MCF 10A (cell line): Measurements from ENCODE around the gene PFN1. TPM values are rescaled to one million over a fixed set of nuclear protein-coding genes. Genes with fewer than 3 reads are reported as not detected.

Experiments
- BruUV-seq: library from RNA; stranded (reverse); fragments of 400-500 nt; replicated peaks from 2 replicates; lab custom pipeline; 2021; lab: Mats Ljungman, UMichigan
- CTCF ChIA-PET: fragments of 300-600 bp; sonication (Branson Sonifier 250); formaldehyde crosslinking; extraction: SDS; loops from one replicate; lab custom pipeline; 2021; ENCODE audit warnings: antibody characterized with exemption, inconsistent platforms; lab: Yijun Ruan, JAX
- POLR2A ChIA-PET: fragments of 300-600, 350-650 bp; sonication (Branson Sonifier 250); formaldehyde crosslinking; extraction: SDS; loops from one replicate; lab custom pipeline; 2020; ENCODE audit warnings: antibody characterized with exemption, inconsistent platforms; lab: Yijun Ruan, JAX
- DNase-seq: peaks from one replicate; pipeline ENCODE4 v3.0.0-alpha.2; 2018; ENCODE audit not compliant: unreplicated experiment
- H3K27ac Mint-ChIP-seq: one replicate; pipeline ENCODE4 v1.8.0; 2022; ENCODE audit warnings: mild to moderate bottlenecking, low read depth, mixed read lengths; ENCODE audit not compliant: unreplicated experiment
- H3K27me3 Mint-ChIP-seq: one replicate; pipeline ENCODE4 v1.8.0; 2022; ENCODE audit warnings: mixed read lengths; ENCODE audit not compliant: insufficient read depth, unreplicated experiment
- H3K36me3 Mint-ChIP-seq: one replicate; pipeline ENCODE4 v1.8.0; 2022; ENCODE audit warnings: mild to moderate bottlenecking, moderate library complexity, mixed read lengths; ENCODE audit not compliant: insufficient read depth, unreplicated experiment
- H3K4me1 Mint-ChIP-seq: one replicate; pipeline ENCODE4 v1.8.0; 2022; ENCODE audit warnings: mixed read lengths; ENCODE audit not compliant: insufficient read depth, unreplicated experiment
- H3K4me3 Mint-ChIP-seq: one replicate; pipeline ENCODE4 v1.8.0; 2022; ENCODE audit warnings: mild to moderate bottlenecking, moderate library complexity, mixed read lengths; ENCODE audit not compliant: unreplicated experiment
- H3K9me3 Mint-ChIP-seq: one replicate; pipeline ENCODE4 v1.8.0; 2022; ENCODE audit warnings: mixed read lengths; ENCODE audit not compliant: unreplicated experiment
- CTCF ChIP-seq: fragments of 200-600 bp; IDR thresholded peaks from one replicate; pipeline ENCODE4 v1.8.0; 2022; ENCODE audit warnings: antibody characterized with exemption, mild to moderate bottlenecking; ENCODE audit not compliant: unreplicated experiment
- intact Hi-C: fragments of 100-400 bp; cut with micrococcal nuclease; formaldehyde crosslinking; loops from 2 replicates; pipeline ENCODE4 v1.14.1; 2022
- total RNA-seq: library from RNA; stranded (reverse); gene quantifications from 2 replicates; pipeline ENCODE4 v1.2.3, GENCODE V29; 2022

The PFN1 gene
- total RNA-seq, 1 experiment from 2014 or later, result 1,106 TPM

DNA sequence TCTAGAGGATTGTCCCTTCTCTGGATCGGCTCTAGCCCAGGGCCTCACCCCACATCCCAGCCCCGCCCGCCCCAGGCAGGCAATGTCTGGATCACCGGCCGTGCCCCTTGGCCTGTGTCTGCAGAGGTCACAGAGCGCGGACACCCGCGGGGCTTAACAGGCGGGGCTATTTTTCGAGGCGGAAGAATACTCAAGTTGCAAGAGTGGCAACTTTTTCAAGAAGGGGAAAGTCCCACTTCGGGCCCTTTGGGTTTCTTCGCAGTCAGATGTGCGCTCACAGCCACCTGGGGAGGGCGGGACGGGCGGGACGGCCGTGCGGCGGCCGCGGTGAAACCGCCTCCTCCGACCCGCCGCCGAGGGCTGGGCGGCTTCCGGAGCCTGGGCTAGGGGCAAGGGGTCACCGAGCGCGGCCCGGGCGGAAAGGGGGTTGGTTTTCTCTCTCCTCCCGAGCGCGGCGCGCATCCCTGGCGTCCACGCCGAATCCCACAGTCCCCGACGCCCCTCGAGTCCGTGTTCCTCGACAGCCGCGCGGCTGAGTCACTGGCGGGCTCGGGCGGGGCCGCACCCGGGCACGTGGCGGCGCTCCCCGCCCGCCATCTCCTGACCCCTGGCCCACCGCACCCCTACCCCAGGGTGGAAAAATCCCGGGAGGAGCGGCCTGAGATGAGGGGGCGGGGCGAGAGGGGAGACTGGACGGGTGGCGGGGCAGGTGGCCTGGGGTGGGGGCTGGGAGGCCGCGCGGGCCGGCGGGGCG, 1.2 kb upstream of the PFN1 start:
- no peak for TF ChIP-seq CTCF
- no TSS peak for BruUV-seq
- H3K9me3 Mint-ChIP-seq, result no peaks in the 10 kb centered on the region
- H3K36me3 Mint-ChIP-seq, result peaks cover 40% of the 10 kb centered on the region
- H3K27ac Mint-ChIP-seq, result peak overlapping the region; percentile 74
- H3K4me3 Mint-ChIP-seq, result peak overlapping the region; percentile 74
- intact Hi-C loops, result loop anchor here (1.0 kb wide), 1 partner anchor 20 kb away; no protein-coding TSS in a partner anchor
- H3K4me1 Mint-ChIP-seq, result peaks cover 36% of the 10 kb centered on the region
- CTCF ChIA-PET, result interaction anchor here (1.3 kb wide), 1 partner anchor 10 kb away, joined by 3 read pairs; the partner anchor contains the start of genes RNF167 and SLC25A11
- POLR2A ChIA-PET, result interaction anchor here (0.7 to 21.5 kb wide), 13 partner anchors 10 to 228 kb away, joined by 3 to 639 read pairs (median 4); partner anchors contain the start of genes CAMTA2, INCA1, KIF1C and RNF167
- DNase-seq, result peak; percentile 83
- no peaks in the 10 kb centered on the region for H3K27me3 Mint-ChIP-seq

- ChIA-PET CTCF (interaction anchor here (1.3 kb wide), 1 partner anchor 9 kb away, joined by 3 read pairs; the partner anchor contains the start of genes RNF167 and SLC25A11), POLR2A (interaction anchor here (0.6 to 21.5 kb wide), 17 partner anchors 8 to 246 kb away, joined by 3 to 639 read pairs (median 4); partner anchors contain the start of genes CAMTA2, CHRNE, INCA1 and KIF1C)
- H3K27me3 Mint-ChIP-seq, result no peaks in the 10 kb centered on the region
- intact Hi-C loops, result loop anchor here (1.0 kb wide), 1 partner anchor 20 kb away; no protein-coding TSS in a partner anchor
- no peak for TF ChIP-seq CTCF
- peak; percentile 90 for DNase-seq
- BruUV-seq, result no TSS peak
- H3K36me3 Mint-ChIP-seq, result peaks cover 45% of the 10 kb centered on the region
- peak overlapping the region; percentile 24 for H3K27ac Mint-ChIP-seq
- no peaks in the 10 kb centered on the region for H3K9me3 Mint-ChIP-seq
- peak overlapping the region; percentile 74 for H3K4me3 Mint-ChIP-seq
- H3K4me1 Mint-ChIP-seq, result peaks cover 42% of the 10 kb centered on the region
Observed at GRCh38 chr17:4948931-4949320, 596 bp upstream of the PFN1 start.

- H3K4me3 Mint-ChIP-seq, result peak overlapping the region; percentile 74
- intact Hi-C loops, result no loop called here
Observed at GRCh38 chr17:4947411-4948165, 742 bp downstream of the PFN1 start.

More at GRCh38 chr17:4947411-4948165, 742 bp downstream of the PFN1 start:
- ChIA-PET CTCF (interaction anchor here (0.6 kb wide), 3 partner anchors 20 to 556 kb away, joined by 3 to 4 read pairs (median 3); partner anchors contain the start of gene SPAG7), POLR2A (interaction anchor here (0.6 to 21.5 kb wide), 18 partner anchors 8 to 244 kb away, joined by 3 to 639 read pairs (median 4); partner anchors contain the start of genes CAMTA2, CHRNE, INCA1 and KIF1C)
- no peaks in the 10 kb centered on the region for H3K9me3 Mint-ChIP-seq
- no TSS peak for BruUV-seq
- no peaks in the 10 kb centered on the region for H3K27me3 Mint-ChIP-seq
- peak overlapping the region; percentile 93 for H3K27ac Mint-ChIP-seq
- DNase-seq, result peak; percentile 35
- peaks cover 51% of the 10 kb centered on the region for H3K4me1 Mint-ChIP-seq
- peaks cover 56% of the 10 kb centered on the region for H3K36me3 Mint-ChIP-seq
- TF ChIP-seq CTCF, result no peak
